ENCODE results near the gene NUFIP1. TPM values are rescaled to one million over a fixed set of nuclear protein-coding genes. Genes with fewer than 3 reads are reported as not detected.

Gene NUFIP1
- total RNA-seq, 1 experiment from 2014 or later, result 7.3 TPM

GRCh38 chr13:44967704-44968433 lies 21.4 kb downstream of the NUFIP1 start:
- intact Hi-C loops (cut with micrococcal nuclease; ENCODE audit: unreplicated experiment), result loop anchor here (1.0 to 5.0 kb wide), 3 partner anchors 13 to 396 kb away; no protein-coding TSS in a partner anchor
- Histone ChIP-seq H3K36me3 (ENCODE audit: low read depth) (peaks cover 53% of the 10 kb centered on the region), H3K4me1 (replicated peaks; ENCODE audit: insufficient read depth) (peaks cover 15% of the 10 kb centered on the region), H3K27me3 (ENCODE audit: insufficient read depth, low read depth) (no peaks in the 10 kb centered on the region), H2AFZ (no peak overlapping the region), H3K9me3 (ENCODE audit: insufficient read depth, low read depth) (peaks cover 19% of the 10 kb centered on the region), H3K79me2 (ENCODE audit: low read depth) (peaks cover 27% of the 10 kb centered on the region; the same call in 1 of the 2 replicates), H3F3A (ENCODE audit: insufficient read depth, low read depth) (peaks cover 24% of the 10 kb centered on the region), H4K20me1 (ENCODE audit: insufficient read depth) (no peaks in the 10 kb centered on the region), H3K9me2 (ENCODE audit: insufficient read depth) (no peaks in the 10 kb centered on the region), H3K27ac (0 out of 2 replicates have a peak overlapping the region, but pooled peaks have one; percentile 7), H3K4me3 (no peak overlapping the region), H3K4me2 (no peak overlapping the region)
- CTCF ChIA-PET, result interaction anchor here (0.5 to 0.6 kb wide), 2 partner anchors 438 to 492 kb away, joined by 3 read pairs; no protein-coding TSS in a partner anchor
- no peak; the same call in 1 of the 2 replicates for TF ChIP-seq CTCF (conservative IDR thresholded peaks at IDR 0.05)
- no peak for TF ChIP-seq EZH2 (IDR thresholded peaks at IDR 0.05; ENCODE audit: low read depth)
- POLR2A ChIA-PET (ENCODE audit: unreplicated experiment), result interaction anchor here (0.5 kb wide), 1 partner anchor 210 kb away, joined by 4 read pairs; no protein-coding TSS in a partner anchor
- peak in 1 of 2 experiments; percentile 35 for DNase-seq
- no TSS peak for BruUV-seq (replicated peaks)

GRCh38 chr13:44961997-44962396 lies 27.3 kb downstream of the NUFIP1 start:
- no peaks in the 10 kb centered on the region for H4K20me1 ChIP-seq (ENCODE audit: insufficient read depth)
- no peaks in the 10 kb centered on the region for H3K79me2 ChIP-seq (ENCODE audit: low read depth)
- no TSS peak for BruUV-seq (replicated peaks)
- no peak for TF ChIP-seq CTCF (conservative IDR thresholded peaks at IDR 0.05)
- TF ChIP-seq EZH2 (IDR thresholded peaks at IDR 0.05; ENCODE audit: low read depth), result no peak
- no peaks in the 10 kb centered on the region for H3K9me2 ChIP-seq (ENCODE audit: insufficient read depth)
- POLR2A ChIA-PET (ENCODE audit: unreplicated experiment), result interaction anchor here (0.6 kb wide), 1 partner anchor 207 kb away, joined by 8 read pairs; no protein-coding TSS in a partner anchor
- no peaks in the 10 kb centered on the region for H3K27me3 ChIP-seq (ENCODE audit: insufficient read depth, low read depth)
- H3K4me1 ChIP-seq (replicated peaks; ENCODE audit: insufficient read depth), result no peaks in the 10 kb centered on the region
- no peak overlapping the region for H3K4me3 ChIP-seq
- DNase-seq, result no peak
- no peak overlapping the region for H3K27ac ChIP-seq
- intact Hi-C loops (cut with micrococcal nuclease; ENCODE audit: unreplicated experiment), result no loop called here
- H3F3A ChIP-seq (ENCODE audit: insufficient read depth, low read depth), result peaks cover 5% of the 10 kb centered on the region; the same call in 1 of the 2 replicates
- peaks cover 57% of the 10 kb centered on the region for H3K36me3 ChIP-seq (ENCODE audit: low read depth)
- H2AFZ ChIP-seq, result no peak overlapping the region
- peaks cover 30% of the 10 kb centered on the region for H3K9me3 ChIP-seq (ENCODE audit: insufficient read depth, low read depth)
- H3K4me2 ChIP-seq, result no peak overlapping the region
- CTCF ChIA-PET, result no interaction called here

- CTCF ChIA-PET, result interaction anchor here (0.7 kb wide), 1 partner anchor 18 kb away, joined by 4 read pairs; no protein-coding TSS in a partner anchor
- BruUV-seq (replicated peaks), result no TSS peak
- no peak overlapping the region for H3K27ac ChIP-seq
Observed at GRCh38 chr13:44955406-44955805, 33.9 kb downstream of the NUFIP1 start.

More at GRCh38 chr13:44955406-44955805, 33.9 kb downstream of the NUFIP1 start:
- Histone ChIP-seq H3K9me3 (ENCODE audit: insufficient read depth, low read depth) (no peaks in the 10 kb centered on the region), H3K4me2 (no peak overlapping the region), H3K36me3 (ENCODE audit: low read depth) (peaks cover 15% of the 10 kb centered on the region; the same call in 1 of the 2 replicates), H2AFZ (no peak overlapping the region), H3K27me3 (ENCODE audit: insufficient read depth, low read depth) (no peaks in the 10 kb centered on the region), H3K4me3 (no peak overlapping the region), H3K9me2 (ENCODE audit: insufficient read depth) (no peaks in the 10 kb centered on the region), H3F3A (ENCODE audit: insufficient read depth, low read depth) (peaks cover 5% of the 10 kb centered on the region; the same call in 1 of the 2 replicates), H3K4me1 (replicated peaks; ENCODE audit: insufficient read depth) (no peaks in the 10 kb centered on the region), H4K20me1 (ENCODE audit: insufficient read depth) (no peaks in the 10 kb centered on the region), H3K79me2 (ENCODE audit: low read depth) (no peaks in the 10 kb centered on the region)
- peak; percentile 27 to 38 for DNase-seq
- TF ChIP-seq EZH2 (IDR thresholded peaks at IDR 0.05; ENCODE audit: low read depth) (no peak), CTCF (conservative IDR thresholded peaks at IDR 0.05) (no peak)
- intact Hi-C loops (cut with micrococcal nuclease; ENCODE audit: unreplicated experiment), result loop anchor here (1.0 kb wide), 1 partner anchor 12 kb away; no protein-coding TSS in a partner anchor
- POLR2A ChIA-PET (ENCODE audit: unreplicated experiment), result interaction anchor here (0.5 to 0.7 kb wide), 2 partner anchors 465 to 490 kb away, joined by 8 to 15 read pairs; no protein-coding TSS in a partner anchor
